Loucy (cell line): Measurements from ENCODE around the gene IL18R1.

ENCODE experiments used
- EZH2phosphoT487 ChIP-seq: fragments of 200-600 bp; IDR thresholded peaks from 2 replicates; pipeline ENCODE4 v1.6.1; 2018; ENCODE audit warnings: antibody characterized with exemption, mild to moderate bottlenecking, moderate library complexity, borderline replicate concordance
- TF ChIP-seq, protein P1 (sequence below): fragments of 200-600 bp; sonication (generic); conservative IDR thresholded peaks from 2 replicates; pipeline ENCODE4 v1.5.1; 2014; ENCODE audit warnings: mild to moderate bottlenecking, antibody characterized with exemption, low read length

DNA sequence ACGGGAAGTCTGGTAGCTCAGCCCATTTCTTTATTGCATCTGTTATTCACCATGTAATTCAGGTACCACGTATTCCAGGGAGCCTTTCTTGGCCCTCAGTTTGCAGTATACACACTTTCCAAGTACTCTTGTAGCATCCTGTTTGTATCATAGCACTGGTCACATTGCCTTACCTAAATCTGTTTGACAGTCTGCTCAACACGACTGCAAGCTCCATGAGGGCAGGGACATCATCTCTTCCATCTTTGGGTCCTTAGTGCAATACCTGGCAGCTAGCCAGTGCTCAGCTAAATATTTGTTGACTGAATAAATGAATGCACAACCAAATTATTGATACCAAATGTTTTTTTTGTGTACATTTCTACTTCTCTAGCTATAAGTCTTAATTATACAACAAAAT is 11.2 kb upstream of the IL18R1 start:
- TF ChIP-seq, protein P1, sequence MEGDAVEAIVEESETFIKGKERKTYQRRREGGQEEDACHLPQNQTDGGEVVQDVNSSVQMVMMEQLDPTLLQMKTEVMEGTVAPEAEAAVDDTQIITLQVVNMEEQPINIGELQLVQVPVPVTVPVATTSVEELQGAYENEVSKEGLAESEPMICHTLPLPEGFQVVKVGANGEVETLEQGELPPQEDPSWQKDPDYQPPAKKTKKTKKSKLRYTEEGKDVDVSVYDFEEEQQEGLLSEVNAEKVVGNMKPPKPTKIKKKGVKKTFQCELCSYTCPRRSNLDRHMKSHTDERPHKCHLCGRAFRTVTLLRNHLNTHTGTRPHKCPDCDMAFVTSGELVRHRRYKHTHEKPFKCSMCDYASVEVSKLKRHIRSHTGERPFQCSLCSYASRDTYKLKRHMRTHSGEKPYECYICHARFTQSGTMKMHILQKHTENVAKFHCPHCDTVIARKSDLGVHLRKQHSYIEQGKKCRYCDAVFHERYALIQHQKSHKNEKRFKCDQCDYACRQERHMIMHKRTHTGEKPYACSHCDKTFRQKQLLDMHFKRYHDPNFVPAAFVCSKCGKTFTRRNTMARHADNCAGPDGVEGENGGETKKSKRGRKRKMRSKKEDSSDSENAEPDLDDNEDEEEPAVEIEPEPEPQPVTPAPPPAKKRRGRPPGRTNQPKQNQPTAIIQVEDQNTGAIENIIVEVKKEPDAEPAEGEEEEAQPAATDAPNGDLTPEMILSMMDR, result no peak
- no peak for TF ChIP-seq EZH2phosphoT487
